ENCODE measurements around the gene LILRA1.

- TF ChIP-seq EZH2 (IDR thresholded peaks at IDR 0.05) (no peak), POLR2AphosphoS5 (IDR thresholded peaks at IDR 0.05; ENCODE audit: borderline replicate concordance, low read depth, low read length) (no peak)
Observed at GRCh38 chr19:54570316-54570715, 23.1 kb upstream of the LILRA1 start.
